GM18868 (cell line): Measurements from ENCODE around the gene PARVG.

Experiments
- ATAC-seq: cut with Tn5 transposase; IDR thresholded peaks from one replicate; pipeline ENCODE4 v1.9.1; 2021; ENCODE audit warnings: mild to moderate bottlenecking, moderate library complexity; ENCODE audit not compliant: unreplicated experiment

PARVG gene

GRCh38 chr22:44210722-44211121 is 30.0 kb downstream of the PARVG start:
- no peak for ATAC-seq

- ATAC-seq, result no peak
Observed at GRCh38 chr22:44211256-44211945, 30.7 kb downstream of the PARVG start.

GRCh38 chr22:44211946-44212930 is 31.5 kb downstream of the PARVG start:
- no peak for ATAC-seq

- no peak for ATAC-seq
Observed at GRCh38 chr22:44212936-44213335, 32.2 kb downstream of the PARVG start.

GRCh38 chr22:44213489-44214043 is 32.8 kb downstream of the PARVG start:
- no peak for ATAC-seq

GRCh38 chr22:44214187-44214586 is 33.5 kb downstream of the PARVG start:
- ATAC-seq, result no peak

- ATAC-seq, result no peak
Observed at GRCh38 chr22:44214764-44215163, 34.0 kb downstream of the PARVG start.

GRCh38 chr22:44215287-44215686 is 34.6 kb downstream of the PARVG start:
- no peak for ATAC-seq

- ATAC-seq, result no peak
Observed at GRCh38 chr22:44217346-44217745, 36.6 kb downstream of the PARVG start.

- ATAC-seq, result no peak
Observed at GRCh38 chr22:44218071-44218470, 37.3 kb downstream of the PARVG start.

- no peak for ATAC-seq
Observed at GRCh38 chr22:44219101-44219870, 38.6 kb downstream of the PARVG start.

GRCh38 chr22:44220727-44221680 is 40.3 kb downstream of the PARVG start:
- ATAC-seq, result no peak

GRCh38 chr22:44221710-44222475 is 41.2 kb downstream of the PARVG start:
- no peak for ATAC-seq

GRCh38 chr22:44224166-44224565 is 43.4 kb downstream of the PARVG start:
- no peak for ATAC-seq

GRCh38 chr22:44225091-44225689 is 44.5 kb downstream of the PARVG start:
- no peak for ATAC-seq

- ATAC-seq, result no peak
Observed at GRCh38 chr22:44225812-44226211, 45.1 kb downstream of the PARVG start.

GRCh38 chr22:44229331-44229730 is 48.6 kb downstream of the PARVG start:
- no peak for ATAC-seq

- ATAC-seq, result no peak
Observed at GRCh38 chr22:44229809-44230208, 49.1 kb downstream of the PARVG start.

GRCh38 chr22:44231233-44231632 is 50.5 kb downstream of the PARVG start:
- ATAC-seq, result no peak
